ENCODE measurements around the gene CC2D1A. TPM values are rescaled to one million over a fixed set of nuclear protein-coding genes. Genes with fewer than 3 reads are reported as not detected.
A peak's percentile ranks its signal among the peaks of the same experiment; 100 is the strongest.

Gene CC2D1A
- total RNA-seq, 1 experiment from 2014 or later: 67.7 TPM

- TF ChIP-seq EZH2phosphoT487 (IDR thresholded peaks at IDR 0.05; ENCODE audit: borderline replicate concordance, low read length): no peak
- no peak for TF ChIP-seq EZH2 (IDR thresholded peaks at IDR 0.05; ENCODE audit: low read length, unreplicated experiment)
- no peak for TF ChIP-seq CTCF (conservative IDR thresholded peaks at IDR 0.05; ENCODE audit: low read depth, low read length)
- ATAC-seq (no peak), DNase-seq (no peak)
- Histone ChIP-seq H4K20me1 (ENCODE audit: low read length) (no peaks in the 10 kb centered on the region; the same call in 1 of the 2 replicates), H3K9ac (ENCODE audit: low read length) (no peak overlapping the region), H3K9me3 (ENCODE audit: low read length) (no peaks in the 10 kb centered on the region), H3K79me2 (ENCODE audit: low read length) (peaks cover 20% of the 10 kb centered on the region), H3K9me2 (replicated peaks; ENCODE audit: low read length) (no peaks in the 10 kb centered on the region), H3K36me3 (ENCODE audit: low read depth, low read length) (peaks cover 42% of the 10 kb centered on the region), H3K4me1 (ENCODE audit: insufficient read depth, low read length) (peaks cover 10% of the 10 kb centered on the region), H3F3A (ENCODE audit: low read length, unreplicated experiment) (no peaks in the 10 kb centered on the region), H3K4me3 (ENCODE audit: low read length) (no peak overlapping the region), H2AFZ (ENCODE audit: low read length) (no peak overlapping the region), H3K4me2 (ENCODE audit: low read length) (no peak overlapping the region), H3K27ac (ENCODE audit: low read length) (no peak overlapping the region), H3K27me3 (ENCODE audit: low read length) (no peaks in the 10 kb centered on the region)
- POLR2A ChIA-PET (ENCODE audit: unreplicated experiment): no interaction called here
- BruUV-seq (replicated peaks): no TSS peak
- intact Hi-C loops (cut with micrococcal nuclease): no loop called here
- CTCF ChIA-PET: no interaction called here
Measured at GRCh38 chr19:13957051-13957450, 51.0 kb downstream of the CC2D1A start.

DNA sequence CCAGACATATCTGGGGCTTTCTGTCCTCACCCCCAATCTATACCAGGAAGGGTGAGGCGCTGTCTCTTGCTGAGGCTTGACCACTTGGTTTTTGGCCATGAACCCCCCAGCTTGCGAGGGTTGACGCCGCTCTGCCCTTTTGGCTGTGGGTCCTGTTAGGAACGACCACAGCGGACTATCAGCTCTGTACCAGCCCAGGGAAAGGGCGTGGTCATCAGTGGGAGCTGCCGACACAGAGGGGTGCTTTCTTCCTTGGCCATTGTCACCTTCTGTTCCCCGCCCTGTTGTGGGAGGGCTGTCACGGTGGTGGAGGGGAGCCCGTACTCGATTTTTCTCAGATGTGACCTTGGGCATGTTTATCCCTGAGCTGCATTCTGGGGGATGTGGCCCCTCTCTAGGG lies 52.0 kb downstream of the CC2D1A start:
- ChIA-PET CTCF (no interaction called here), POLR2A (ENCODE audit: unreplicated experiment) (no interaction called here)
- DNase-seq (no peak), ATAC-seq (no peak)
- Histone ChIP-seq H4K20me1 (ENCODE audit: low read length) (no peaks in the 10 kb centered on the region; the same call in 1 of the 2 replicates), H3K79me2 (ENCODE audit: low read length) (peaks cover 16% of the 10 kb centered on the region), H3F3A (ENCODE audit: low read length, unreplicated experiment) (no peaks in the 10 kb centered on the region), H3K4me3 (ENCODE audit: low read length) (no peak overlapping the region), H3K4me2 (ENCODE audit: low read length) (no peak overlapping the region), H3K36me3 (ENCODE audit: low read depth, low read length) (peaks cover 42% of the 10 kb centered on the region), H2AFZ (ENCODE audit: low read length) (no peak overlapping the region), H3K9ac (ENCODE audit: low read length) (no peak overlapping the region), H3K27ac (ENCODE audit: low read length) (no peak overlapping the region), H3K9me2 (replicated peaks; ENCODE audit: low read length) (no peaks in the 10 kb centered on the region), H3K4me1 (ENCODE audit: insufficient read depth, low read length) (peaks cover 9% of the 10 kb centered on the region), H3K9me3 (ENCODE audit: low read length) (no peaks in the 10 kb centered on the region), H3K27me3 (ENCODE audit: low read length) (no peaks in the 10 kb centered on the region)
- intact Hi-C loops (cut with micrococcal nuclease): no loop called here
- BruUV-seq (replicated peaks): no TSS peak
- TF ChIP-seq EZH2phosphoT487 (IDR thresholded peaks at IDR 0.05; ENCODE audit: borderline replicate concordance, low read length) (no peak), EZH2 (IDR thresholded peaks at IDR 0.05; ENCODE audit: low read length, unreplicated experiment) (no peak), CTCF (conservative IDR thresholded peaks at IDR 0.05; ENCODE audit: low read depth, low read length) (no peak)

- TSS peak; percentile 4 for BruUV-seq (replicated peaks)
- intact Hi-C loops (cut with micrococcal nuclease): no loop called here
- POLR2A ChIA-PET (ENCODE audit: unreplicated experiment): no interaction called here
- Histone ChIP-seq H4K20me1 (ENCODE audit: low read length) (no peaks in the 10 kb centered on the region), H3K4me1 (ENCODE audit: insufficient read depth, low read length) (0 out of 2 replicates have a peak, but pooled peaks cover 1% of the 10 kb centered on the region), H3K4me3 (ENCODE audit: low read length) (no peak overlapping the region), H3K27me3 (ENCODE audit: low read length) (no peaks in the 10 kb centered on the region), H3K9me2 (replicated peaks; ENCODE audit: low read length) (no peaks in the 10 kb centered on the region), H3K4me2 (ENCODE audit: low read length) (no peak overlapping the region), H3K9me3 (ENCODE audit: low read length) (no peaks in the 10 kb centered on the region), H2AFZ (ENCODE audit: low read length) (no peak overlapping the region), H3K9ac (ENCODE audit: low read length) (no peak overlapping the region), H3K27ac (ENCODE audit: low read length) (no peak overlapping the region), H3F3A (ENCODE audit: low read length, unreplicated experiment) (no peaks in the 10 kb centered on the region), H3K36me3 (ENCODE audit: low read depth, low read length) (peaks cover 42% of the 10 kb centered on the region), H3K79me2 (ENCODE audit: low read length) (peaks cover 3% of the 10 kb centered on the region; the same call in 1 of the 2 replicates)
- DNase-seq: no peak
- no peak for ATAC-seq
- TF ChIP-seq CTCF (conservative IDR thresholded peaks at IDR 0.05; ENCODE audit: low read depth, low read length) (no peak), EZH2phosphoT487 (IDR thresholded peaks at IDR 0.05; ENCODE audit: borderline replicate concordance, low read length) (no peak), EZH2 (IDR thresholded peaks at IDR 0.05; ENCODE audit: low read length, unreplicated experiment) (no peak)
- CTCF ChIA-PET: no interaction called here
Measured at GRCh38 chr19:13959141-13959961, 53.4 kb downstream of the CC2D1A start.
